Muscle of leg (tissue), 11 donors: ENCODE data around the gene GPATCH1. TPM values are rescaled to one million over a fixed set of nuclear protein-coding genes. Genes with fewer than 3 reads are reported as not detected.

Source experiments
- DNase-seq: peaks from one replicate; pipeline ENCODE4 v3.0.0; 2013
- H3K27ac ChIP-seq: one replicate; pipeline ENCODE4 v1.5.1; 2013; ENCODE audit warnings: mild to moderate bottlenecking, low read length, control low read depth
- H3K27me3 ChIP-seq: one replicate; pipeline ENCODE4 v1.6.1; 2013; ENCODE audit warnings: low read length; ENCODE audit not compliant: control insufficient read depth, insufficient read depth
- H3K36me3 ChIP-seq: one replicate; pipeline ENCODE4 v1.6.1; 2013; ENCODE audit warnings: low read length; ENCODE audit not compliant: control insufficient read depth, insufficient read depth
- H3K4me1 ChIP-seq: one replicate; pipeline ENCODE4 v1.6.1; 2013; ENCODE audit warnings: low read length; ENCODE audit not compliant: control insufficient read depth, insufficient read depth
- H3K4me3 ChIP-seq: one replicate; pipeline ENCODE4 v1.5.1; 2013; ENCODE audit warnings: low read length, control low read depth
- H3K9me3 ChIP-seq: replicated peaks from 2 replicates; pipeline ENCODE4 v1.6.1; 2013; ENCODE audit warnings: low read depth, low read length; ENCODE audit not compliant: control insufficient read depth
- WGBS: methylation state at CpG from one replicate; pipeline ENCODE4 v1.1.5; 2013; ENCODE audit warnings: missing lambda C conversion rate; ENCODE audit not compliant: insufficient coverage; 5-methylcytosine and 5-hydroxymethylcytosine counted together
- polyA plus RNA-seq, 8 donors: library from polyadenylated mRNA; unstranded; fragments of 120-200 nt; gene quantifications; one replicate each; pipeline versions ENCODE4 v1.2.1 to v1.2.3, GENCODE V29; 2013; ENCODE audit warnings: inconsistent platforms in 1 of 8, low replicate concordance in 1 of 8; ENCODE audit not compliant: insufficient read length in 8 of 8, insufficient read depth in 1 of 8
- total RNA-seq: library from RNA; stranded (reverse); fragments of 120-200 nt; gene quantifications from one replicate; pipeline ENCODE4 v1.2.4, GENCODE V29; 2013

Gene GPATCH1
- total and polyA plus RNA-seq, 9 donors, result 6.2 to 9.5 (median 7.6) TPM

GRCh38 chr19:33063753-33064457, 17.1 kb upstream of the GPATCH1 start:
- WGBS, result 5% methylated on average over 34 of the region's 56 CpGs
- Histone ChIP-seq H3K27ac (no peak overlapping the region), H3K9me3 (no peaks in the 10 kb centered on the region), H3K4me3 (peak overlapping the region; percentile 11), H3K4me1 (peaks cover 8% of the 10 kb centered on the region), H3K27me3 (peaks cover 41% of the 10 kb centered on the region), H3K36me3 (no peaks in the 10 kb centered on the region)
- DNase-seq, result no peak

- no peaks in the 10 kb centered on the region for H3K9me3 ChIP-seq
- H3K36me3 ChIP-seq, result no peaks in the 10 kb centered on the region
- WGBS, result 0% methylated on average over 17 of the region's 35 CpGs
- H3K27me3 ChIP-seq, result peaks cover 41% of the 10 kb centered on the region
- peaks cover 8% of the 10 kb centered on the region for H3K4me1 ChIP-seq
- no peak overlapping the region for H3K27ac ChIP-seq
- peak overlapping the region; percentile 11 for H3K4me3 ChIP-seq
- peak; percentile 8 for DNase-seq
Observed at GRCh38 chr19:33064458-33064791, 16.6 kb upstream of the GPATCH1 start.

- H3K4me1 ChIP-seq, result peaks cover 8% of the 10 kb centered on the region
- peak within 1 kb of the TSS; percentile 26 for H3K4me3 ChIP-seq
- H3K36me3 ChIP-seq, result no peaks in the 10 kb centered on the region
- H3K9me3 ChIP-seq, result no peaks in the 10 kb centered on the region
- DNase-seq, result peak; percentile 61
- peaks cover 43% of the 10 kb centered on the region for H3K27me3 ChIP-seq
- no peak within 1 kb of the TSS for H3K27ac ChIP-seq
- 1% methylated on average over 76 of the region's 86 CpGs for WGBS
Observed at GRCh38 chr19:33064792-33065550, 16.0 kb upstream of the GPATCH1 start, which contains the start of gene RHPN2. RHPN2 (minus strand) TSS chr19:33064888; CDS start chr19:33064852, 36 bp downstream.

GRCh38 chr19:33066543-33066942, 14.4 kb upstream of the GPATCH1 start:
- WGBS, result 73% methylated on average over 9 of the region's 18 CpGs
- Histone ChIP-seq H3K4me1 (peaks cover 8% of the 10 kb centered on the region), H3K27ac (no peak overlapping the region), H3K9me3 (no peaks in the 10 kb centered on the region), H3K36me3 (no peaks in the 10 kb centered on the region), H3K4me3 (no peak overlapping the region), H3K27me3 (peaks cover 41% of the 10 kb centered on the region)
- no peak for DNase-seq

- 60% methylated on average over 6 of the region's 8 CpGs for WGBS
- DNase-seq, result no peak
Observed at GRCh38 chr19:33067121-33067520, 13.9 kb upstream of the GPATCH1 start.

GRCh38 chr19:33071887-33072286, 9.1 kb upstream of the GPATCH1 start:
- H3K27me3 ChIP-seq, result peaks cover 5% of the 10 kb centered on the region
- H3K27ac ChIP-seq, result no peak overlapping the region
- no peaks in the 10 kb centered on the region for H3K36me3 ChIP-seq
- no peaks in the 10 kb centered on the region for H3K4me1 ChIP-seq
- H3K4me3 ChIP-seq, result no peak overlapping the region
- H3K9me3 ChIP-seq, result no peaks in the 10 kb centered on the region
- no peak for DNase-seq
- 89% methylated on average over 6 of the region's 7 CpGs for WGBS

More at GRCh38 chr19:33067121-33067520, 13.9 kb upstream of the GPATCH1 start:
- Histone ChIP-seq H3K27me3 (peaks cover 38% of the 10 kb centered on the region), H3K9me3 (no peaks in the 10 kb centered on the region), H3K27ac (no peak overlapping the region), H3K4me3 (no peak overlapping the region), H3K36me3 (no peaks in the 10 kb centered on the region), H3K4me1 (peaks cover 8% of the 10 kb centered on the region)

GRCh38 chr19:33075519-33075918, 5.5 kb upstream of the GPATCH1 start:
- Histone ChIP-seq H3K27me3 (no peaks in the 10 kb centered on the region), H3K9me3 (no peaks in the 10 kb centered on the region), H3K4me1 (peaks cover 5% of the 10 kb centered on the region), H3K36me3 (no peaks in the 10 kb centered on the region), H3K27ac (no peak overlapping the region), H3K4me3 (no peak overlapping the region)
- WGBS, result no CpG with 5 or more reads among the region's 2 CpGs
- DNase-seq, result no peak

- no peaks in the 10 kb centered on the region for H3K27me3 ChIP-seq
- H3K27ac ChIP-seq, result no peak overlapping the region
- 74% methylated on average over 2 of the region's 3 CpGs for WGBS
- no peak for DNase-seq
- H3K36me3 ChIP-seq, result peaks cover 12% of the 10 kb centered on the region
- no peaks in the 10 kb centered on the region for H3K9me3 ChIP-seq
- peaks cover 11% of the 10 kb centered on the region for H3K4me1 ChIP-seq
- no peak overlapping the region for H3K4me3 ChIP-seq
Observed at GRCh38 chr19:33085570-33086128, 4.7 kb downstream of the GPATCH1 start.

GRCh38 chr19:33086955-33087354, 6.0 kb downstream of the GPATCH1 start:
- peaks cover 19% of the 10 kb centered on the region for H3K36me3 ChIP-seq
- H3K9me3 ChIP-seq, result no peaks in the 10 kb centered on the region
- no CpG with 5 or more reads among the region's 1 CpG for WGBS
- no peak for DNase-seq
- H3K27me3 ChIP-seq, result no peaks in the 10 kb centered on the region
- peaks cover 5% of the 10 kb centered on the region for H3K4me1 ChIP-seq
- H3K4me3 ChIP-seq, result no peak overlapping the region
- no peak overlapping the region for H3K27ac ChIP-seq

GRCh38 chr19:33089010-33089409, 8.0 kb downstream of the GPATCH1 start:
- peaks cover 34% of the 10 kb centered on the region for H3K36me3 ChIP-seq
- no peak overlapping the region for H3K4me3 ChIP-seq
- no peaks in the 10 kb centered on the region for H3K27me3 ChIP-seq
- H3K27ac ChIP-seq, result no peak overlapping the region
- peaks cover 2% of the 10 kb centered on the region for H3K4me1 ChIP-seq
- no peaks in the 10 kb centered on the region for H3K9me3 ChIP-seq
- WGBS, result 87% methylated on average over 2 of the region's 3 CpGs
- DNase-seq, result no peak
